Ovary (tissue), 9 donors: ENCODE data around the gene NPHP4. TPM values are rescaled to one million over a fixed set of nuclear protein-coding genes. Genes with fewer than 3 reads are reported as not detected.

Source experiments
- DNase-seq, 5 donors: peaks; one replicate each; pipeline ENCODE4 v3.0.0-alpha.2; 2019 to 2020
- H3K27ac ChIP-seq, 2 donors: fragments of 200-600 bp; one replicate each; pipeline versions ENCODE4 v1.5.1 to v1.8.0; 2019 to 2022
- H3K27me3 ChIP-seq: fragments of 200-600 bp; one replicate; pipeline ENCODE4 v1.8.0; 2022
- H3K36me3 ChIP-seq: fragments of 200-600 bp; sonication (generic); one replicate; pipeline ENCODE4 v1.5.1; 2019
- H3K4me1 ChIP-seq: one replicate; pipeline ENCODE4 v1.8.1; 2013; ENCODE audit warnings: mild to moderate bottlenecking, moderate library complexity; ENCODE audit not compliant: insufficient read depth
- H3K4me3 ChIP-seq: fragments of 200-600 bp; sonication (generic); one replicate; pipeline ENCODE4 v1.5.1; 2017
- H3K9me3 ChIP-seq, 2 donors: fragments of 200-600 bp in 1 of 2; sonication (generic) in 1 of 2; one replicate each; pipeline versions ENCODE4 v1.5.1 to v1.8.1; 2013 to 2019; ENCODE audit warnings: mild to moderate bottlenecking in 1 of 2, moderate library complexity in 1 of 2
- CTCF ChIP-seq, 3 donors: fragments of 450-650 bp in 2 of 3; fragments of 200-600 bp in 1 of 3; IDR thresholded peaks; one replicate each; pipeline versions ENCODE4 v1.5.1 to v1.8.0; 2016 to 2022; ENCODE audit warnings: antibody characterized with exemption in 3 of 3, mild to moderate bottlenecking in 1 of 3
- EP300 ChIP-seq: sonication (generic); formaldehyde crosslinking; IDR thresholded peaks from one replicate; pipeline ENCODE4 v1.6.1; 2017; ENCODE audit warnings: antibody characterized with exemption
- POLR2A ChIP-seq: fragments of 450-650 bp; IDR thresholded peaks from one replicate; pipeline ENCODE4 v1.6.1; 2017; ENCODE audit warnings: antibody characterized with exemption, mild to moderate bottlenecking, moderate library complexity
- WGBS, 3 donors: extraction: QIAGEN DNeasy Blood & Tissue Kit in 1 of 3; methylation state at CpG; one replicate each; pipeline versions ENCODE4 v1.1.5 to v1.1.7; 2013 to 2017; 5-methylcytosine and 5-hydroxymethylcytosine counted together
- intact Hi-C, 4 donors: fragments of 100-400 bp; cut with DNase I; formaldehyde crosslinking; loops; one replicate each; pipeline versions ENCODE4 v1.11.0 to v1.15.1; 2022 to 2023
- polyA plus RNA-seq, 2 donors: library from polyadenylated mRNA; stranded (reverse); fragments of 200-250 nt in 1 of 2; fragments of 350-450 nt in 1 of 2; fragmentation: Illumina TruSeq in 1 of 2; extraction: RNeasy Lipid Tissue Mini Kit (QIAGEN cat#74804) in 1 of 2; gene quantifications; one replicate each; pipeline ENCODE4 v1.2.3, GENCODE V29; 2013 to 2014
- total RNA-seq, 7 donors: library from RNA; depleted of rRNA in 2 of 7; stranded (reverse); fragments of >200 nt in 2 of 7; fragmentation: NEBNext Ultra II Directional in 3 of 7; extraction: Animal tissue kit (Norgen Biotek cat#: 25700) in 3 of 7; gene quantifications; one replicate each; pipeline versions ENCODE4 v1.1.0 to v1.2.4, GENCODE V29; 2016 to 2023
- donor health status: DM: no; HTN: no; CAD: no; lungs with moderate emphysema.
- donor health status: DM: no; HTN: no; CAD: no.
- donor health status: Bipolar disorder and iron deficiency.
- donor health status: DM: yes; HTN: yes; CAD: no.
- donor health status: DM: no; HTN: no; CAD: no.
- donor health status: DM: yes; HTN: yes; CAD: no.

NPHP4 gene
- total and polyA plus RNA-seq, 9 donors: 1.5 to 20.8 (median 10.7) TPM

GRCh38 chr1:5937373-5937857, 54.8 kb downstream of the NPHP4 start:
- peaks cover 6% of the 10 kb centered on the region for H3K4me1 ChIP-seq
- H3K27me3 ChIP-seq: no peaks in the 10 kb centered on the region
- no peaks in the 10 kb centered on the region for H3K36me3 ChIP-seq
- WGBS, 3 donors: 92 to 96% (median 94%) methylated on average over 9 of the region's 9 CpGs
- H3K4me3 ChIP-seq: no peak overlapping the region
- TF ChIP-seq POLR2A: no peak
- no peak for TF ChIP-seq EP300
- TF ChIP-seq CTCF (IDR thresholded peaks at IDR 0.05): no peak
- H3K27ac ChIP-seq: no peak overlapping the region
- H3K9me3 ChIP-seq: no peaks in the 10 kb centered on the region
- intact Hi-C loops: no loop called here
- DNase-seq: no peak

GRCh38 chr1:5936621-5937372, 55.4 kb downstream of the NPHP4 start:
- intact Hi-C loops: no loop called here
- Histone ChIP-seq H3K27ac (no peak overlapping the region), H3K4me1 (peaks cover 6% of the 10 kb centered on the region), H3K27me3 (no peaks in the 10 kb centered on the region), H3K4me3 (no peak overlapping the region), H3K9me3 (no peaks in the 10 kb centered on the region), H3K36me3 (no peaks in the 10 kb centered on the region)
- TF ChIP-seq CTCF (IDR thresholded peaks at IDR 0.05) (no peak), EP300 (no peak), POLR2A (no peak)
- 87 to 90% (median 89%) methylated on average over 13 of the region's 13 CpGs for WGBS, 3 donors
- DNase-seq: no peak

- intact Hi-C loops: no loop called here
- no peaks in the 10 kb centered on the region for H3K36me3 ChIP-seq
- 95 to 96% (median 95%) methylated on average over 5 of the region's 5 CpGs for WGBS, 3 donors
- H3K9me3 ChIP-seq: no peaks in the 10 kb centered on the region
- H3K27me3 ChIP-seq: no peaks in the 10 kb centered on the region
- DNase-seq: no peak
- H3K27ac ChIP-seq: no peak overlapping the region
- H3K4me1 ChIP-seq: peaks cover 6% of the 10 kb centered on the region
- H3K4me3 ChIP-seq: no peak overlapping the region
- TF ChIP-seq EP300 (no peak), CTCF (IDR thresholded peaks at IDR 0.05) (no peak), POLR2A (no peak)
Observed at GRCh38 chr1:5936126-5936525, 56.1 kb downstream of the NPHP4 start.

GRCh38 chr1:5935026-5935425, 57.2 kb downstream of the NPHP4 start:
- no peak overlapping the region for H3K27ac ChIP-seq
- intact Hi-C loops: no loop called here
- no peaks in the 10 kb centered on the region for H3K9me3 ChIP-seq
- no peaks in the 10 kb centered on the region for H3K27me3 ChIP-seq
- H3K4me1 ChIP-seq: peaks cover 6% of the 10 kb centered on the region
- H3K4me3 ChIP-seq: no peak overlapping the region
- WGBS, 3 donors: 84 to 89% (median 85%) methylated on average over 6 of the region's 6 CpGs
- H3K36me3 ChIP-seq: no peaks in the 10 kb centered on the region
- DNase-seq: no peak
- no peak for TF ChIP-seq EP300
- no peak for TF ChIP-seq CTCF (IDR thresholded peaks at IDR 0.05)
- no peak for TF ChIP-seq POLR2A
